ENCODE results near the gene CCR9. TPM values are rescaled to one million over a fixed set of nuclear protein-coding genes. Genes with fewer than 3 reads are reported as not detected.

CCR9 gene
- total and polyA plus RNA-seq, 9 donors: 0.09 TPM; not detected in 8

DNA sequence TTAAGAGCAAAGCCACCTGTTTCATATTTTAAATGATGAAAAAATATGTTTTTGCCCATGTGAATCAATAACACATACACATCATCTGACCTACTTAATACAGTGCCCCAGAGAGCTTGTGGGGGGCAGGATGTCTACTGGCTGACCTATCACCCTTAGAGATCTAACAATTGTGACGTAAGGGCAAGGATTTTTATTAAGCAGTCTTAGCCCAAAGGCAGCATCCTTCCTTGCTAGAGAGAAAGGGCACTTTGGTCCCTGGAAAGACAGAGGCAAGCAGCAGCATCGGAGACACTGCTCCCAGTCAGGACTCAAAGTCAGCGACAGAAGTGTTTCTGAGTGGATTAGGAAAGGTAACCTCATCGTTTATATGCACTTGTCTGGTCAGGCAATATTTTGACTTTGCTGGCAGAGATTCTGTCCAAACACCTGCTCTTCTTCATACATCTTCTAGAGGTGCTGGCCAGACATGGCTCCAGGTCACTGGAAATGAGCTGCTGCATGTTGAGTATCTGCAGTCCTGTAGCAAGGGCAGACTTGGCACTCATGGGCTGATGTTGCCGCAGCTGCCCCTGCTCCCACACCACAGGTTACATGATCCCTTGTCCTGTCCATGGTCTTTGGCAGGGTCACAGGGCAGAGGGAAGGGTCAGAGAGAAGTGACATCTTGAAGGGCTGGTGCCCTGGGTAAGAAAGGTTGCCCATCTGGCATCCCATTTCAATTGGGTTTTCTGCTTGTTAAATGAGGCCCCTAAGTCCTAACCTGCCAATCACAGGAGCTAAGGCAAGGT lies 58.7 kb downstream of the CCR9 start:
- Histone ChIP-seq H3K4me3 (ENCODE audit: low read length) (no peak overlapping the region), H3K9me3 (replicated peaks; ENCODE audit: control insufficient read depth, low read depth, low read length) (no peaks in the 10 kb centered on the region), H3K27ac (ENCODE audit: low read length) (no peak overlapping the region), H3K36me3 (ENCODE audit: control insufficient read depth, insufficient read depth, low read length) (peaks cover 51% of the 10 kb centered on the region), H3K27me3 (ENCODE audit: control insufficient read depth, insufficient read depth, low read length) (no peaks in the 10 kb centered on the region), H3K4me1 (ENCODE audit: control insufficient read depth, insufficient read depth, low read length) (peaks cover 11% of the 10 kb centered on the region)
- WGBS (ENCODE audit: insufficient coverage): 96% methylated on average over 3 of the region's 5 CpGs
- DNase-seq: no peak

DNA sequence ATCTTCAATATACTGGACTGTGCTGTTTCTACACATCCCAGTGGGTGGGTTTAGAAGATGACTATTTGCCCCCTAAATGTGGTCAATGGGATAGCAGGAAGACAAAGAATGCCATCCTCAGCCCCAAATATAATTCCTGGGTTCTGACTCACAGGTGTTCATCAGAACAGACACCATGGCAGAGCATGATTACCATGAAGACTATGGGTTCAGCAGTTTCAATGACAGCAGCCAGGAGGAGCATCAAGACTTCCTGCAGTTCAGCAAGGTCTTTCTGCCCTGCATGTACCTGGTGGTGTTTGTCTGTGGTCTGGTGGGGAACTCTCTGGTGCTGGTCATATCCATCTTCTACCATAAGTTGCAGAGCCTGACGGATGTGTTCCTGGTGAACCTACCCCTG lies 60.0 kb downstream of the CCR9 start:
- no peaks in the 10 kb centered on the region for H3K27me3 ChIP-seq (ENCODE audit: control insufficient read depth, insufficient read depth, low read length)
- H3K4me3 ChIP-seq (ENCODE audit: low read length): no peak overlapping the region
- peaks cover 11% of the 10 kb centered on the region for H3K4me1 ChIP-seq (ENCODE audit: control insufficient read depth, insufficient read depth, low read length)
- DNase-seq: no peak
- H3K27ac ChIP-seq (ENCODE audit: low read length): no peak overlapping the region
- H3K9me3 ChIP-seq (replicated peaks; ENCODE audit: control insufficient read depth, low read depth, low read length): no peaks in the 10 kb centered on the region
- H3K36me3 ChIP-seq (ENCODE audit: control insufficient read depth, insufficient read depth, low read length): peaks cover 64% of the 10 kb centered on the region
- 100% methylated on average over 1 of the region's 1 CpG for WGBS (ENCODE audit: insufficient coverage)

GRCh38 chr3:45946875-45947274 lies 60.5 kb downstream of the CCR9 start:
- Histone ChIP-seq H3K36me3 (ENCODE audit: control insufficient read depth, insufficient read depth, low read length) (peaks cover 70% of the 10 kb centered on the region), H3K27ac (ENCODE audit: low read length) (no peak overlapping the region), H3K9me3 (replicated peaks; ENCODE audit: control insufficient read depth, low read depth, low read length) (no peaks in the 10 kb centered on the region), H3K27me3 (ENCODE audit: control insufficient read depth, insufficient read depth, low read length) (no peaks in the 10 kb centered on the region), H3K4me3 (ENCODE audit: low read length) (no peak overlapping the region), H3K4me1 (ENCODE audit: control insufficient read depth, insufficient read depth, low read length) (peaks cover 8% of the 10 kb centered on the region)
- no peak for DNase-seq
- 97% methylated on average over 3 of the region's 3 CpGs for WGBS (ENCODE audit: insufficient coverage)

GRCh38 chr3:45947361-45947760 lies 61.0 kb downstream of the CCR9 start:
- Histone ChIP-seq H3K36me3 (ENCODE audit: control insufficient read depth, insufficient read depth, low read length) (peaks cover 74% of the 10 kb centered on the region), H3K27me3 (ENCODE audit: control insufficient read depth, insufficient read depth, low read length) (no peaks in the 10 kb centered on the region), H3K4me1 (ENCODE audit: control insufficient read depth, insufficient read depth, low read length) (peaks cover 7% of the 10 kb centered on the region), H3K9me3 (replicated peaks; ENCODE audit: control insufficient read depth, low read depth, low read length) (no peaks in the 10 kb centered on the region), H3K4me3 (ENCODE audit: low read length) (no peak overlapping the region), H3K27ac (ENCODE audit: low read length) (no peak overlapping the region)
- 100% methylated on average over 2 of the region's 3 CpGs for WGBS (ENCODE audit: insufficient coverage)
- no peak for DNase-seq

- H3K27me3 ChIP-seq (ENCODE audit: control insufficient read depth, insufficient read depth, low read length): no peaks in the 10 kb centered on the region
- no peaks in the 10 kb centered on the region for H3K4me1 ChIP-seq (ENCODE audit: control insufficient read depth, insufficient read depth, low read length)
- 63% methylated on average over 2 of the region's 6 CpGs for WGBS (ENCODE audit: insufficient coverage)
- no peak overlapping the region for H3K27ac ChIP-seq (ENCODE audit: low read length)
- H3K9me3 ChIP-seq (replicated peaks; ENCODE audit: control insufficient read depth, low read depth, low read length): no peaks in the 10 kb centered on the region
- DNase-seq: peak; percentile 35
- no peak overlapping the region for H3K4me3 ChIP-seq (ENCODE audit: low read length)
- peaks cover 84% of the 10 kb centered on the region for H3K36me3 ChIP-seq (ENCODE audit: control insufficient read depth, insufficient read depth, low read length)
Measured at GRCh38 chr3:45948311-45948781, 62.0 kb downstream of the CCR9 start.

GRCh38 chr3:45948881-45949280 lies 62.5 kb downstream of the CCR9 start:
- no peaks in the 10 kb centered on the region for H3K4me1 ChIP-seq (ENCODE audit: control insufficient read depth, insufficient read depth, low read length)
- 98% methylated on average over 4 of the region's 6 CpGs for WGBS (ENCODE audit: insufficient coverage)
- H3K27me3 ChIP-seq (ENCODE audit: control insufficient read depth, insufficient read depth, low read length): no peaks in the 10 kb centered on the region
- no peak for DNase-seq
- H3K36me3 ChIP-seq (ENCODE audit: control insufficient read depth, insufficient read depth, low read length): peaks cover 89% of the 10 kb centered on the region
- no peak overlapping the region for H3K27ac ChIP-seq (ENCODE audit: low read length)
- no peak overlapping the region for H3K4me3 ChIP-seq (ENCODE audit: low read length)
- no peaks in the 10 kb centered on the region for H3K9me3 ChIP-seq (replicated peaks; ENCODE audit: control insufficient read depth, low read depth, low read length)

DNA sequence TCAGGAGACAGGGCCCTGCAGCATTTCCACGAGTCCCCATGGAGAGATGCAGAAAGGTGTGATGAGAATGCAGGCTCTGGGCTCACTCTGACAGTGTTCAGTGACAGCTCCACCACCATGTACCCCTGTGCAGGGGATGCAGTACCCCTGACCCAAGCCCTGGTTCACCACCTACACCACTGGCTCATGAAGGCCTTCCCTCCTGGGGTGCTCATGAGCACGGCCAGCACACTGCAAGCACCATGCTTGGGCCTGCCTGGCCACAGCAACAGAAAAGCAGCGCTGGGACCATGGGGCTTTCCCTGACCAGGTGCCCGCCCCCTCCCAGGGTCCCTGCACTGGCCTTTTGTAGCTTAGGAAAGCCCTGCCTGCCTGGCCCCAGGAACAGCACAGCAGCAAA lies 63.1 kb downstream of the CCR9 start:
- Histone ChIP-seq H3K36me3 (ENCODE audit: control insufficient read depth, insufficient read depth, low read length) (peaks cover 94% of the 10 kb centered on the region), H3K4me1 (ENCODE audit: control insufficient read depth, insufficient read depth, low read length) (no peaks in the 10 kb centered on the region), H3K27ac (ENCODE audit: low read length) (no peak overlapping the region), H3K4me3 (ENCODE audit: low read length) (no peak overlapping the region), H3K27me3 (ENCODE audit: control insufficient read depth, insufficient read depth, low read length) (no peaks in the 10 kb centered on the region), H3K9me3 (replicated peaks; ENCODE audit: control insufficient read depth, low read depth, low read length) (no peaks in the 10 kb centered on the region)
- 97% methylated on average over 3 of the region's 4 CpGs for whole genome bisulfite sequencing (ENCODE audit: insufficient coverage)
- no peak for DNase-seq

GRCh38 chr3:45950131-45950530 lies 63.8 kb downstream of the CCR9 start:
- 100% methylated on average over 1 of the region's 2 CpGs for WGBS (ENCODE audit: insufficient coverage)

DNA sequence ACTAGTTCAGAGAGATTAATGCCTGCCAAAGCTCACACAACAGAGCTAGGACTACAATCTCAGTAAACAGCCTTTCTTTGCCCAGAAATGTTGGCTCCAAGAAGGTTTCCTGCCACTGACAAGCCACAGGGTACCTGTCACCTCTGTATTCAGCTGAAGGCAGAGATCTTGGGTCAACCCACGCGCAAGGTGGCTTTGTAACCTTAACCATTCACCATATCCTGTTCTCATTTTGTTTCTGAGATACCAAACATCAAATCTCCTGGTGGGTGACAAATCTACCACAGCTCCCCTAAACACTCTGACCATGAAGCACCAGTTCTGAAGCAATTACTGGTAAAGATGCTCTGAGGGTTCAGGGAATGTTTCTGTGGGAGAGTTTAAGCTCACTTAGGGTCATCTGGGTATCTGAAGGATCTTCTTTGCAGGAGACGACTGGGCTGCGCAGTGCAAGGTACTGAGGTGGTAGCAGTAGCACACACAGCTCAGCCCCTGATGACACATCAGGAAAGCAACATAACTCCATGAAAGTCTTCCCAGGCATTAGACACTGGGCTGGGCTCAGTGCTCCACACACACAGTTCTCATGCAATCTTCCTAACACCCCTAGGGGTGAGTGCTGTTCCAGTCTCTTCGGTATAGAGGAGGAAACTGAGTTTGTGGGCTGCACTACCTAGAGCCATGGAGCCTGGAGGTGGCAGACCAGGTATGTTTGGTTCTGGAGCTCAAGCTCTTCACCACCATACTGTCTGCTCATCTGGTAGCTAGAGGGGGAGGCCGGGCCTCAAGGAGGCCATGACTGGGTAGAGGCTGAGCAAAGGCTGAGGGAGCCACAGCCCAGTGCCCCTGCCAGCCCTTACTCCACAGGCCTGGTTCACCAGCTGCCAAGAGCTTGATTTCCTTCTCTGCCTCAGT lies 64.6 kb downstream of the CCR9 start:
- WGBS (ENCODE audit: insufficient coverage): 95% methylated on average over 4 of the region's 6 CpGs
- Histone ChIP-seq H3K4me3 (ENCODE audit: low read length) (no peak overlapping the region), H3K36me3 (ENCODE audit: control insufficient read depth, insufficient read depth, low read length) (peaks cover 98% of the 10 kb centered on the region), H3K27ac (ENCODE audit: low read length) (no peak overlapping the region), H3K9me3 (replicated peaks; ENCODE audit: control insufficient read depth, low read depth, low read length) (no peaks in the 10 kb centered on the region), H3K27me3 (ENCODE audit: control insufficient read depth, insufficient read depth, low read length) (no peaks in the 10 kb centered on the region), H3K4me1 (ENCODE audit: control insufficient read depth, insufficient read depth, low read length) (no peaks in the 10 kb centered on the region)
- no peak for DNase-seq

More at GRCh38 chr3:45950131-45950530, 63.8 kb downstream of the CCR9 start:
- no peak overlapping the region for H3K4me3 ChIP-seq (ENCODE audit: low read length)
- peaks cover 98% of the 10 kb centered on the region for H3K36me3 ChIP-seq (ENCODE audit: control insufficient read depth, insufficient read depth, low read length)
- DNase-seq: no peak
- no peaks in the 10 kb centered on the region for H3K4me1 ChIP-seq (ENCODE audit: control insufficient read depth, insufficient read depth, low read length)
- H3K27me3 ChIP-seq (ENCODE audit: control insufficient read depth, insufficient read depth, low read length): no peaks in the 10 kb centered on the region
- no peak overlapping the region for H3K27ac ChIP-seq (ENCODE audit: low read length)
- no peaks in the 10 kb centered on the region for H3K9me3 ChIP-seq (replicated peaks; ENCODE audit: control insufficient read depth, low read depth, low read length)

DNA sequence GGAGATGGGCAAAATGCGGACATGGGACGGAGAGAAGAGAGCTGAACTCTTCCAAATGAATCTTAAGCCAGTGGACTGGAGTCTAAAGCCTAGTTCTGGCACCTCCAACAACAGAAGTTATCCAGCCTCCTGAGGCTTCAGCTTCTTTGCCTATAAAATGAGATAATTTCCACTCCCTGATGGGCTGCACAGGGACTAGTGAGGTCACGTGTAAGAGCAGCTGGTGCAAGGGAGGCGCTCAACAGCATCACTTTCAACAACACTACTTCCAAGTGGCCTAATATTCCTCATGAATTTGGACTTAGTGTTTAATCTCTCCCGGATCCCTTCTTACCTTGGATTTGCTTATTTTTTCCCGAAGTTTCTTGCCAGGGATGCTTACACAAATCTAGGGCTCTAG lies 65.6 kb downstream of the CCR9 start:
- whole genome bisulfite sequencing (ENCODE audit: insufficient coverage): 90% methylated on average over 2 of the region's 6 CpGs
- Histone ChIP-seq H3K27ac (ENCODE audit: low read length) (no peak overlapping the region), H3K4me3 (ENCODE audit: low read length) (no peak overlapping the region), H3K9me3 (replicated peaks; ENCODE audit: control insufficient read depth, low read depth, low read length) (no peaks in the 10 kb centered on the region), H3K36me3 (ENCODE audit: control insufficient read depth, insufficient read depth, low read length) (peaks cover 92% of the 10 kb centered on the region), H3K4me1 (ENCODE audit: control insufficient read depth, insufficient read depth, low read length) (no peaks in the 10 kb centered on the region), H3K27me3 (ENCODE audit: control insufficient read depth, insufficient read depth, low read length) (no peaks in the 10 kb centered on the region)
- DNase-seq: no peak

All from muscle of leg (tissue), 11 donors.